ENCODE results near the gene PIM3.
A peak's percentile ranks its signal among the peaks of the same experiment; 100 is the strongest.

Gene PIM3

DNA sequence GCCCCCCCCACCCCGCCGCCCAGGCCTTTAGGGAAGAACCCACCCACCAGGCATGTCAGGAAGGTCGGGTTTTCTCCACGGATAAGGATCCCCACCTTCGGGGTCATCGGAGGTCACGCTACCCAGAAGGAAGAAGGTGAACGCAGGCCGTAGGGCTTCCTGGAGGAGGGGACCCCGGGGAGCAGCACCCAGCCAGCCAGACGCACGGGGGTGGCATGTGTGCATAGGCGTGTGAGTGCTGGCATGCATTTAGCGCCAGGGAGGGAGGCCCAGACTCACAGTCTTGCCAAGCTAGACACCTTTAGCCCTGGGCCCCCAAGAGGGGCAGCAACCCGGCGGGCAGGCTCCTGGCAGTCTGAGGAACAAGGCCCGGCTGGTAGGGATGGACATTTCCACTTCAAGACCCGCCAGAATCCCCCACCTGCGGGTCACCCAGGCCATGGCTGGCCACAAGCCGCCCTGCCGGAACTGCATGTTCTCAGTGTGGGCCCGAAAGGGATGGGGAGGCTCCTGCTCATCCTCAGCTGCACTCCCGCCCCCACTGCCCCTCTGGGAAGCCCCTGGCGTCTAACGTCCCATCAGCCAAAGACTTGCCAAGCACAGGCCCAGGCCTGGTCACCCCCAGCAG is 16.7 kb upstream of the PIM3 start:
- no peak for DNase-seq

DNA sequence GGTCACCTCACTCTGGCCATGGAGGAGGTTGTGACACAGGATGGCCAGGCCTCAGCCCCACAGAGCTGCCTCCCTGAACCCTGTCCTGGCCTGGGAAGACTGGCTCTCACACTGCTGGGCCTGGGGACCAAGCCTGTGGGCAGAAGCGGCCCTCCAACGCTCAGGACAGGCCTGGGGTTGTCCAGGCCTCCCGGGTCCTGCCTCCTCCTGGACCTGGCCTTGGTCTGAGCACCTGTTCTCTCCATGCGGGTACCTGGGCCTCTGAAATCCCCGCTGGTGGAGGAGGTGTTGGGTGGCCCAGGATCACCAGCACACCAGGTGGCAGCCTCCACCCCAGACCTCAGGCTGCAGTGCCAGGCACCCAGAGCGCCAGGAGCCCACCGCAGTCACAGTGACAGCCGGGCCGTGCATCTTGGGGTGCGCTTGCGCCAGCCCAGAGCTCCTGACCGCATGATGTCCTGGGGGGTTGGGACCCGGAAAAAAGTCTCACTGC is 16.1 kb upstream of the PIM3 start:
- no peak for DNase-seq

DNA sequence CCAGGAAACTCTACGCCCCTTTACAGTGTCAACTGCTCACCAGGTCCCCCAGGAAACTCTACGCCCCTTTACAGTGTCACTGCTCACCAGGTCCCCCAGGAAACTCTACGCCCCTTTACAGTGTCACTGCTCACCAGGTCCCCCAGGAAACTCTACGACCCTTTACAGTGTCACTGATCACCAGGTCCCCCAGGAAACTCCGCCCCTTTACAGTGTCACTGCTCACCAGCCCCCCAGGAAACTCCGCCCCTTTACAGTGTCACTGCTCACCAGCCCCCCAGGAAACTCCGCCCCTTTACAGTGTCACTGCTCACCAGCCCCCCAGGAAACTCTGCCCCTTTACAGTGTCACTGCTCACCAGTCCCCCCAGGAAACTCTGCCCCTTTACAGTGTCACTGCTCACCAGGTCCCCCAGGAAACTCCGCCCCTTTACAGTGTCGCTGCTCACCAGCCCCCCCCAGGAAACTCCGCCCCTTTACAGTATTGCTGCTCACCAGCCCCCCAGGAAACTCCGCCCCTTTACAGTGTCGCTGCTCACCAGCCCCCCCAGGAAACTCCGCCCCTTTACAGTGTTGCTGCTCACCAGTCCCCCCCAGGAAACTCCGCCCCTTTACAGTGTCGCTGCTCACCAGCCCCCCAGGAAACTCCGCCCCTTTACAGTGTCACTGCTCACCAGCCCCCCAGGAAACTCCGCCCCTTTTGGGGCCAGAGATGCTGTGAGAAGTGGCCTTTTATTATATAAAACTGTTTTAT is 15.4 kb upstream of the PIM3 start:
- peak; percentile 87 for DNase-seq

DNA sequence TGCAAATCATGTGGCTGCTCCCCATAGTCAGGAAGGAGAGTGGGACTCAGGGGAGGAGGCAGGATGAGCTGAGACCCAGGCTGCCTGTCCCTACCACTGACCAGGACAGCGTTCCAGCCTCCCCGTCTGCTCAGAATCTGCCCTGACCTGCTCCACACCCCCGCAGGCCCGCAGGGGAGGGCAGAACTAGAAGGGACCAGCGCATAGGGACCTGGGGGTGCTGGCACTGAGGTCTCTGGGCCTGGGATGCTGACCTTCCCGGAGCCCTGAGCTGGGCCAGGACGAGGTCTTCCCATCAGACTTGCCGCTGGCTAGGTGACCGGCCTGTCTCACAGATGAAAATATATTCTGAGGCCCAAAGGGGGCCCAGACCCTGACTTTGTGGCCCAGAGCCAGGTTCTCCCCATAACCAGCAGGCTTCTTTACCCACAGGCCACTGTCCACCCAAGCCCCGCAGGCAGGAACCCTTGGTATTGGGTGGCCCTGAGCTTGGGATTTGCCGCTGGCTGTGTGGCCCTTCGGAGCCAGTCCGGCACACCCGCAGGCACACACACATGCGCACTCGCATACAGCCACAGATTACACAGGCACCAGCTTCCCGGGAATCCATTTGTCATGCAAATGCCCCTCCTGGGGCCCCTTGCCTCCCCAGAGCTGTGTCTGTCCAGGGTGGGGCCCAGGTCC is 13.8 kb upstream of the PIM3 start:
- no peak for DNase-seq

DNA sequence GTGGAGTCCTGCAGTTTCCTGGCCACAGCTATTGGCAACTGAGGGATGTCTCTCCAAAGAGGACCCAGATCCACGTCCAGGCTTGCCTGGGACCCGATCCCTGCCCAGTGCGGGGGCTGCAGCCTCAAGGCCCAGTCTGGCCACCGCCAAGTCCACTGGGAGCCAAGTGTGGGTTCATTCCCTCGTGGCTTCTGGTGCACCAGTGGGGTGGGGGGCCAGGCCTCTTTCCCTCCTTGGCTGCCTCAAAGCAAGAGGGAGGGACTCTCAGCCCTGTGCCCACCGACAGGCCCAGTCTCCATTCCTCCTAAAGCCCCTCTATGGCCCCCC is 13.3 kb upstream of the PIM3 start:
- DNase-seq: no peak

DNA sequence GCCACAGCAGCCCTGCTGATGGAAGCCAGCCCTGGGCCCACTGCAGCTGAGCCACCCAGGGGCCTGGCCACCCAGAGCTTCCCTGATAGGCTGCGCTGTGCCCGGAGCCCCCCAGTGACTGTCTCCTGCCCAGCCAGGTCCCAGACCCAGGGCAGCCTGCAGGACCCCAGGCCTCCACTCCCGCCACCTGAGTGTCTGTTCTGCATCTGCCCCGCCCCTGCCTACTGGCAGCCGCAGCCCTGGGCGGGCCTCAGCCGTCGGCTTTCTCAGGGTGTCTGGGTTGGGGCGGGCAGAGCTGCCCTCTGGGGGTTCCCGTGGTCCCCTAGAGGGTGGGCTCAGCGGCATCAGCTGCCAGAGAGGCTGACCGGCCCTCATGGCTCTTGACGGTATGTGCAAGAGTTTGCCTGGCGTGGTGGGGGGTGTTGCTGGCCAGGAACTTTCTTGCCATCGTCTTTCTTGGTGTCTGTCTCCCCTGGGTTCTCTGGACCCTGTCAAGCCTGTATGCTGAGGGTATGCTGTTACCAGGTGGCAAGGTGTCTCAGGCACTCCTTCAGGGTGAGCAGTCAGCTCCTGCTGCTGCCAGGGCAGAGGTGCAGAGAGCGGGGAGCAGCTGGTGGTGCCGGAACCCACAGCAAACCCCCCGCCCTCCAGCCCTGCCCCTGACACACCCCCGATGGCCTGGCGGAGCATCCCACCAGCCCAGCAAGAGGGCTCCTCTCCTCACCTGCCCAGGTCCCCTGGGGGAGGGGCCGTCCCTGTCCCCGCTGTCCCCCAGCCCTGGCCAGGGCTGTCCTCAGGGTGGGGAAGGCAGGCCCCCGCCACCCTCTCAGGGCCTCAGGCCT is 12.2 kb upstream of the PIM3 start:
- DNase-seq: no peak

DNA sequence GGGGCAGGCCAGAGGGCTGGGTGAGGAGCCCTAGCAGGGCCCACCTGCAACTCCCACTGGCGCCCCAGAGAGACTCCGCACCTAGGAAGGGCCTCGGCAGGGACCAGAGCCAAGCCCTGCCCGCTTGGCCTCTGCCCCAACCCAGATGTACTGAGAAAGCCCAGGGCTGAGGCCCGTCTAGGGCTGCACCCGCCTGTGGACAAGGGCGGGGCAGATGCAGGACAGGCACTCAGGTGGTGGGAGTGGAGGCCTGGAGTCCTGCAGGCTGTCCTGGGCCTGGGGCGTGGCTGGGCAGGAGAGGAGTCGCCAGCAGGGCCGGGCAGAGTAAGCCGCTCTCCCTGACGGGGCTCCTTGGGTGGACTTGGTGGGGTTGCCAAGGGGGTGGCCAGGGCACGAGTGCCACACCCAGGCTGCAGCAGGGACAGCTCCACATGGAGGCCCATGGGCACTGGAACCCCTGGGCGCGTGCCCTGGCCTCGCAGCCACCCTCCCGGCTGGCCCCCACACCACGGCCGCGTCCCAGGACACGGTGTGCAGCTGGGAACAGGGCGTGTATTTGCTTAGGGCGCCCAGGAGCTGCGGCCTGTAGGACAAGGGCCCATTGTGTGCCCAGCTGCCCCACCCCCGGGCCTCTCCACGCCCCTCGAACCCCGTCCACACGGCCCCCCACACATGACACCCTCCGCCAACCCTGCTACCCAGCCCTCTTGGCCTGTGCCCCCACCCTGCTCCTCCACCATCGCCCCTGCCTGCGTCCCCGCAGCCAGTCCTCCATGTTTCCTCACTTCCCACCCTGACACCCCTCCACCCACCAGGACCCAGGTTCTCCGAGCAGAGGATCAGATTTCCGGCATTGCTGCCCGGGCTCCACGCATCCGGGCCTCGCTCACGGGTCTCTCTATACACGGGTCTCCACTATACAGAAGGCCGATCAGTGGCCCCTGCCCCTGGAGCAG is 11.3 kb upstream of the PIM3 start:
- no peak for DNase-seq

DNA sequence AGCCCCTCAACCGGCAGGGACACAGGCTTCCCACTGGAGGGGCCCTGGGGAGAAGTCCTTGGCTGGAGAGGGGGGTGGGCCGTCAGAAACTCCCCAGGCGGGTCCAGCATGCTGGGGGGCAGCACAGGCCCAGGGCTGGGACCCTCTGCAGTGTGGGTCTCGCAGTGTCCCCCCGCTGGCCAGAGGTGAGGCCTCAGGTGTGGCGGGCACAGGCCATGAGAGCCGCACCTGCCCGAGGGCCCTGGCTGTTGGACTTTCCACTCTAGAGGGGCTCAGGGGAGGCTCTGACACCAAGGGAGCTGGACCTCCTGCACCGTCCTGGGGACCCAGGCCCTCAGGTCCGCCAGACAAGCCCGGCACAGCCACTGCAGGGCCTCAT is 10.7 kb upstream of the PIM3 start:
- DNase-seq: no peak

DNA sequence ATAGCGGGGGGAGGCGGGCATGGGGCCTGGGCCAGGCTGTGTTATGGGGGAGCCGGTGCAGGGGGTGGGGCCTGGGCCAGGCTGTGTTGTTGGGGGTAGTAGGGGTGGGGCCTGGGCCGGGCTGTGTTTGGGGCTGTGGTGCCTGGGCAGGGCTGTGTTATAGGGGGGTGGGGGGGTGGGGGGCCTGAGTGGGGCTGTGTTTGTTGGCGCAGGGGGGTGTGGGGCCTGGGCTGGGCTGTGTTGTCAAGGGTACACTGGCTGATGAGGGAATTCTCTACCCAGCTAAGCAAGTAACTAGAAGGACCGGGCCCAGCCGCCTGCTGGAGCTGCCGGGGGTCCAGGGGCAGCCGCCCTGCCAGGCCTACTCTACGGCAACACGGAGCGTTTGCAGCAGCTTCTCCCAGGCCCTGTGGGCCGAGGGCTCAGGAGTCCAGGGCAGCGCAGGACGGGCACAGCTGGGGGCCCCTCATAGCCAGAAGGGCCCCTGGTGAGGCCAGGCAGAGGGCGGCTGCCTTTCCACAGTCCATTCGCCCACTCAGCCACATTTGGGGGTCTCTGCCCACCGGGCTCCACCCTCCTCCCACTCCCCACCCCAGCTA is 10.1 kb upstream of the PIM3 start:
- no peak for DNase-seq

DNA sequence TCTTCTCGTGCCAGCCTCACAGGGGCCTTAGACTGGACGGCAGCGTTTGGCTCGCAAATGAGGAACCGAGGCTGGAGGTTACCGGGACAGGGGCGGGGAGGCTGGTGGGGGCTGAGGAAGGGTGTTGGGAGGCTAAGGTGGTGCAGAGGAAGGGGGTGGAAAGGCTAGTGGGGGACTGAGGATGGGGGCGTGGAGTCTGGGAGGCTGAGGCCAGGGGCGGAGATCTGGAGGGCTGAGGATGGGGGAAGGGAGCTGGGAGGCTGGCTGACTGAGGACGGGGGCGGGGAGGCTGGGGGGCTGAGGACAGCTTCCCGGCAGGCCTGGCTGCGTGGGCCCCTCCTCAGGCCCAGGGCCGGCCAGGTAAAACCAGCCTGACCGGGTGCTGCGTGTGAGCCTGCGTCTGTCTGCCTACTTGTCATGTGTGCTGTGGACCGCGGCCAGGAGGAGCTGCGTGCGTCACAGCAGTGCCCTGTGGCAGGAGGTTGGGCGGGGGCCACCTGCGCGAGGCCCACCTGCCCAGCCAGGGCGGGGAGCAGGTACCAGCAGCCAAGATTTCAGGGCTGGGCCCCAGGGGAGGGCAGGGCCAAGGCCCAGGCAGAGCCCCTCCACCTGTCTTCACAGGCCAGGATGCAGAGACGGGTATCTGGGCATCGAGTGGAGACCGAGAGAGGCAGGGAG is 9.4 kb upstream of the PIM3 start:
- DNase-seq: peak; percentile 79

DNA sequence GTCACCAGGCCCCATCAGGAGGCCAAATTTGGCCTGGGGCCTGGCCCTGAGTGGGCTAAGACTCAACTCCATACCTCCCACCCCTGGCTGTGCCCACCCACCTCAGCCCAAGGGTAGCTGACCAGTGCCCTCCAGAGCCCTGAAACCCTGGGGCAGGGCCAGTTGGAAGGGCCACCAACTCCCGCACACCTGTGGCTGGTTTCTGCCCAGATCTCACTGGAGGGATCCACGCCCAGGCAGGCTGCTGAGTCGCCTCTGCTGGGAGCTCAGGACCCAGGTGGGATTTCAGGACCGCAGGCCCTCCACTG is 8.9 kb upstream of the PIM3 start:
- DNase-seq: no peak

DNA sequence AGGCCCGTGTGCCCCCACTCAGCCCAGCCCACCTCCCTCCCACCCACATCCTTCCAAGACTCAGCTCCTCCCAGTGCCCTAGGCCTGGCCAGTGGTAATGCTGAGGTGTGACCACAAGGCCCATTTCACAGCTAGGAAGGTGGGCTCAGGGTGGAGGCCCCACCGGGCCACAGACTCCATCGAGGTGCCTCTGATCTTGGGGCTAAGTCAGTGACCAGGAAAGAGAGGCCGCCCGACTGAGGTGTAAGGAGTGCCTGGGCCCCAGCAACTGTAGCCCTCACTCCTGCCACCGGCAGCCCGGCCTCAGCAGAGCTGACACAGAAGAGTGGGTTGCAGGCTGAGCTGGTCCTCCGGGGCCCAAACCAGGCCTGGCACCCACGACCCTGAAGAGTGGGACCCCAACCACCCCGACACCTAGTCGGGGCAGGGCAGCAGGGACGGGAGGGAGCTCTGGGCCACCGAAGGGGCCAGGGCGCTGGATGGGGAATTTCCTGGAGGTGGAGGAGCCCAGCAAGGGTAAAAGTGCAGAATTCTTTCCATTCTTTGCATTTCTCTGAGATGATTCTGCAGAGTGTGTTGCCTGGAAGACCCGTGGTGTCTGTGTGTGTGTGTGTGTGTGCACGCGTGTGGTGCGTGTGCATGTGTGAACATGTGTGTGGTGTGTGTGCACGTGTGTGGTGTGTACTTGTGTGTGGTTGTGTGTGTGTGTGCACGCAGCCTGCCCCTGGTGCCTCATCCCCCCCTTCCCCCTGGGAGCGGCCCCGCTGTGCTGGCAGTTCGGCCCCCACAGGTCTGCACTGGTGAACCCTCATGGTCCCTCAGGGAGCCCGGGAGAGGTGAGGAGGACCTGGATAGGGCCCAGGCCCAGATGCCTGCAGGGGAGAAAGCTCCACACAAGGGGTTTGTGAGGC is 8.3 kb upstream of the PIM3 start:
- DNase-seq: no peak

DNA sequence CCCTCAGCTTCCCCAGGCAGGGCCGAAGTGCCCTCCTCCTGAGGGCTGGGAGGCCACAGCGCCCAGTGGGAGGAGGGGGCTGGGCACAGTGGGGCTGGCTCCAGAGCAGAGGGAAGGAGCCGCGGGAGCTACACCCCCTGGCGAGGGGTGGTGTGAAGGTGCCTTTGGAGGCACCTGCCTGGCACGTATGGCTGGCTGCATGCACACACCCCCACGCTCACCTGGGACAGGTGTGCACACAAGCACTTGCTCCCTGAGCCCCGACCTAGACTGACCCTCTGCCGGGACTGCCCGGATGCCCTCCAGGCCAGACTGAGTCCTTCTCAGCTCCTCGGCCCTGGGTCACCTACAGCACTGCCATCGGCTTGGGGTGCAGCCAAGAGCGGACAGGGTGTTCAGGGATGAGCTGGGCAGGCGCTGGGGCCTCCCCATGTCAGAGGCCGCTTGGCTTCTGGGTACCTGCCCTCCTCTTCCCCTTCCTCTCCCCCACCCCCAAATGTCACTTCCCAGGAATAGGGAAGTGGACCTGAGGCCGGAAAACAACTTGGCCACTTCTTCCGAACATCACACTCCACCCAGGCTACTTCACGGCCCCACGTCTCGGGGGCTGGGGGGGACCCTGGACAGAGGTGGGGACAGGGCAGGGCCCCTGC is 7.4 kb upstream of the PIM3 start:
- DNase-seq: peak; percentile 16

DNA sequence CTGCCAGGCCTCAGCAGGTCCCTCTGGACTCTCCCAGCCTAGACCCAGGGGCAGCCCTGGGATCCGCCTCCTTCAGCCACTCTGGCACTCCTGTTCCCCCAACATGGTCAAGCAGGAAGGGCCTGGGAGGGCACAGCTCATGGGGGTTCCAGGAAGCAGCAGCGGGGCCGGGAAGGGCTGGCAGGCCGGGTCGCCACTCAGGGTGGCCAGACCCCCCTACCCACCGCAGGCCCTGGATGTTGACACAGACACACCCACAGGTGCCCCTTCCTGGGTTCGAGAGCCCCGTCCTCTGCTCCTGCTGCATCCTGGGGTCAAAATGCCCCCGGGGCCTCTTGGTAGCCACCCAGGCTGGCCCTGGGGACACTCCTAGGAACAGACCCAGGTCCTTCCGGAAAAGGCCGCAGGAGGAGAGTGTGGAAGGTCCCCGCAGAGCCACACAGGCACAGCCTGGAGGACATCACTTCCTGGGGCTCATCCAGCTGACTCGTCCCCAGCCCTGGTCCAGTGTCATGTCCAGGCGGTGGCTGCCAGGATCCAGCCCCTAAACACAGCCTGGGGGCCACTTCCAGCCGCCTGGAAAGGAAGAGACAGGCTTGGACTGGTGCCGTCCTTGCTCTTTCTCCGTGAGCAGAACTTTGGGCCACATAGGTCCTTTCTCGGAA is 6.8 kb upstream of the PIM3 start:
- no peak for DNase-seq

DNA sequence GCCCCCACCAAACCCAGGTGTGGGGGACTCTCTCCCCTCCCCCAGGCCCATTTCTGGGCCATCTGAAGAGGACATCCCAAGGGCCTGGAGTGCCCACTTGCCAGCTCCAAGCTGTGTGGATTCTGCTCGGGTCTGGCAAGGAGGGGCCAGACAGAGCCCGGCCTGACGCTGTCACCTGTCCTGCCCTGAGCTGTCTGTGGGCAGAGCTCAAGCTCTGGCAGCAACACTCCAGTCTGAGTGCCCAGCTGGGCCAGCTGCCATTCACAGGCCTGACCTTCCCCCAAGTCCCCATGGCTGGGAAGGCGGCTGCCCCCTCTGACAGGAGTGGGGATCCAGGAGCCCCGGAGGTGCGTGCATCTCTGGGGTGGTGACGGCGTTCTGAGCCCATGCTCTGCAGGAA is 6.2 kb upstream of the PIM3 start:
- no peak for DNase-seq

DNA sequence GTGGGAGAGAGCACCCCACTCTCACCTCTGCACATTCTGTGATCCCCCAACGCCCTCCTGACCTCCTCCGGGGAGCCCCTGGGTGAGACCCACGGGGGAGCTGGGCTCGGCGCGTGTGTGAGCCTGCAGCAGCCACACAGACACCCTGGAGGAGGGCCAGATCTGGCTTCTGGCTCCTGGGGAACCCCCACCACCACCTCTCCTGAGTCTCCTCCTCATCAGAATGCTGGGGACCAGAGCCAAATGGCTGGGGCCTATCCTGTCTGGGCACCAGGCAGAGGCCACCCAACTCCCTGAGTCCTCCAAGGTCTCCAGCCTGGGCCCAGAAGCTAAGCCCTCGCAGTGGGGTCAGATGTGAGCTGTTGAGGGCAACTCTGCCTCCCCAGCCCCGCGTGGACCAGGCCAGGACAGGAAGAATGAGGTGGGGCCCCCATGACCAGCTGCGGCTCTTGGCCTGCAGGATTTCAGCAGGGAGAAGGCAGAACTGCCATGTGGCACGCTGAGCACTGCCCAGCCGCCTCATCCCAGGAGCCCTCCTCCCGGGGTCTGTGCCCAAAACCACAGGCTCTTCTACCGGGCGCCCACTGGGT is 5.5 kb upstream of the PIM3 start:
- no peak for DNase-seq

DNA sequence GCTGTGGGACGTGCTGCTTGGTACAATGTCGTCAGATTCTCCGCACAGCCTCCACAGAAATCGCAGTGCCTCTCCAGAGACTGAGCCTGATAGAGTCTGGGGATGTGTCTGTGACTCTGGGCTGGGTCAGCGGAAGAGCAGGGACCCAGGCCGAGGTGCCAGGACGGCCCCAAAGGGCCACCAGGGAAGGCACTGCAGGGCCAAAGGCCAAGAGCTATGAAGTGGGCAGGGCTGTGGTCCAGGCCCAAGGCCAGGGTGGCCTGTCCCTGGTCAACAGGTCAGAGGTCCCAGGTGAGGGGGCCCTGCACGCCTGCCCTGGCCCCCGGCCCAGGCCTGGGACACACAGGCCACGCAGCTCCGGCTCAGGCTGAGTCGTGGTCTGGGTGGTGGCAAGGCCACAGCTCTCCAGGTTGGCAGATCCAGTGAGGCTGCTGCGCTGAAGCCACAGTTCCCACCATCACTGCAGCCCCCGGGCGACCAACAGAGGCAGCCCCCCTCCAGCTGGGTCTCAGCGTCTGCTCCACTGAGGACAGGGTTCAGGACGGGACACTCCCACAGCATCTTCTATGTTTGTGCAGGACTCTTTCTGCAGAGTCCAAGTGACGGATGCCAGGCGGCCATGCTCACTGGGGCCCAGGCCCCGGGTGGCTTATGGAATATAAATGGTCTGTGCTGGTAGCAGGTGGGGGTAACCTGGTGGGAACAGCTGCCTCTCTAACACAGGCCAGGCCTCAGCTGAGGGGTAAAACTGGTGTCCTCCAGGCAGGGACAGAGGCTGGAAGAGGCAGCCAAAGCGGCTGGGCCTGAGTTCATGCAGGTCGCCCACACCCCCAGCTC is 4.8 kb upstream of the PIM3 start:
- DNase-seq: no peak

DNA sequence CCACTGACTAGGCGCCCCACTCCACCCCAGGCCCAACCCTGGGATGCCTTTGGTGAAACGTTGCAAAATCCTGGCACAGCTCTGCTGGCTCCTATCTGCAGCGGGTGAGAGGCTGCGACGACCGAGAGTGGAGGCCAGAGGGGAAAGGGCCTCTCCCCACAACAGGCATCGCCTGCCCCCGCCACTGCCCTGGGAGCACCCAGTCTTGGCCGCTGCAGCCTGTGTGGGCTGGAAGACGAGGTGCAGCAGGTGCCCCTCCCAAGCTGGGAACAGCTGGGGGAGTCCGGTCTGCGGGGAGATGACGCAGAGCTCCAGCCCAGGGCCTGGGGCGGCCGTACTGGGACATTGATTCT is 4.2 kb upstream of the PIM3 start:
- no peak for DNase-seq
